Activated CD8-positive, alpha-beta memory T cell treated with anti-CD3 and anti-CD28 coated beads, Interleukin-2, amount 10 ng/mL, durations not matched to agents 7 days and 5 days (primary cell): ENCODE measurements around the gene TOP1. TPM values are rescaled to one million over a fixed set of nuclear protein-coding genes. Genes with fewer than 3 reads are reported as not detected.
"Not testable (repeated sequence)": the region's sequence is repeated elsewhere in the genome, so short reads cannot be mapped to it uniquely, and the experiment has no call there.

Experiments used
- ATAC-seq: fragments of 150-1000 bp; cut with Tn5 transposase; one replicate; pipeline ENCODE4 v1.10.0; 2021; ENCODE audit warnings: moderate library complexity
- CTCF ChIA-PET: fragments of 350-600 bp; sonication (Branson Sonifier 250); formaldehyde crosslinking; loops from one replicate; lab custom pipeline; 2021; ENCODE audit warnings: antibody characterized with exemption; lab: Charles Lee
- DNase-seq: peaks from one replicate; pipeline ENCODE4 v3.0.0-alpha.2; 2020
- H3K27ac Mint-ChIP-seq: one replicate; pipeline ENCODE4 v1.8.0; 2021; ENCODE audit warnings: mild to moderate bottlenecking, mixed read lengths
- H3K27me3 Mint-ChIP-seq: one replicate; pipeline ENCODE4 v1.8.0; 2021; ENCODE audit warnings: mixed read lengths
- H3K36me3 Mint-ChIP-seq: one replicate; pipeline ENCODE4 v1.8.0; 2021; ENCODE audit warnings: mild to moderate bottlenecking, mixed read lengths
- H3K4me1 Mint-ChIP-seq: one replicate; pipeline ENCODE4 v1.8.0; 2021; ENCODE audit warnings: mixed read lengths
- H3K4me3 Mint-ChIP-seq: one replicate; pipeline ENCODE4 v1.8.0; 2021; ENCODE audit warnings: mild to moderate bottlenecking, moderate library complexity, mixed read lengths
- H3K9me3 Mint-ChIP-seq: one replicate; pipeline ENCODE4 v1.8.0; 2022; ENCODE audit warnings: low read depth, mixed read lengths
- total RNA-seq, 2 experiments: library from RNA; stranded (reverse); gene quantifications; one replicate each; pipeline ENCODE4 v1.2.3, GENCODE V29; 2021

The TOP1 gene
- total RNA-seq, 2 experiments from 2014 or later, result 73.1 to 89.0 TPM

DNA sequence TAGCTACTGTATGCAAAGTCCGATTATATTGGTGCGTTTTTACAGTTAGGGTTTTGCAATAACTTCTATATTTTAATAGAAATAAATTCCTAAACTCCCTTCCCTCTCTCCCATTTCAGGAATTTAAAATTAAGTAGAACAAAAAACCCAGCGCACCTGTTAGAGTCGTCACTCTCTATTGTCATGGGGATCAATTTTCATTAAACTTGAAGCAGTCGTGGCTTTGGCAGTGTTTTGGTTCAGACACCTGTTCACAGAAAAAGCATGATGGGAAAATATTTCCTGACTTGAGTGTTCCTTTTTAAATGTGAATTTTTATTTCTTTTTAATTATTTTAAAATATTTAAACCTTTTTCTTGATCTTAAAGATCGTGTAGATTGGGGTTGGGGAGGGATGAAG, 95.0 kb downstream of the TOP1 start:
- DNase-seq, result no peak
- CTCF ChIA-PET, result interaction anchor here (4.7 kb wide), 1 partner anchor 11 kb away, joined by 36 read pairs; no protein-coding TSS in a partner anchor
- Mint-ChIP-seq H3K4me1 (peaks cover 14% of the 10 kb centered on the region), H3K36me3 (peaks cover 59% of the 10 kb centered on the region), H3K27ac (no peak overlapping the region), H3K4me3 (no peak overlapping the region), H3K9me3 (no peaks in the 10 kb centered on the region), H3K27me3 (no peaks in the 10 kb centered on the region)
- no peak for ATAC-seq

DNA sequence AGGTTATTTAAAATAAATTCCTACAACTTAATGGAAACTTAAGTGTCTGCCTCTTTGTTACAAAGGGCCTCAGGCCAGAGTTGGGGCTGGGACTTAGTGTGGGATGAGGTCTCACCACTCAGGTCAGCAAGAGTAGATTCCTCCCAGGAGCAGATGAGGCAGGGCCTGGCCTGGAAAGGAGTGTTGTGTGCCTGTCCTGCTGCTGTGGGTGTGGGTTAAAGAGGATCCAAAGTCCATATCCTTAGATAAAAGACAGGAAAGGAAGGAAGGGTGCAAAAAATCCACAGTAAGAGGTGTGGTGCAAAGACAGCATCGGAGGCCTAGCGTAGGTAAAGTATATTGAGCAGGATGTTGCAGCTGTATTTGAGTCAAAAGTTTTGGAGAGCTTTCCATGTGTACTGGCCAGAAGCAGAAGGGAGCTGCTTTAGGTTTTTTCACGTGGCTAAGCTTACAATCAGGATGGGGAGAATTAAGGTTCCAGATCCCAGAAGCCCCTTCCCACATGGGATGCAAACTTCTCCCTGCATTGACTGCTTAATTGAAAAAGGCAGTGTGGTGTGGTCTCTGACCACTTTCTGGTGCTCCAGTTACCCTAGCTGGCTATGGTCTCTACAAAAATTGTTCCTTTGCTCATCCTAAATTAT, 96.0 kb downstream of the TOP1 start:
- CTCF ChIA-PET, result interaction anchor here (3.1 kb wide), 1 partner anchor 11 kb away, joined by 14 read pairs; no protein-coding TSS in a partner anchor
- Mint-ChIP-seq H3K27me3 (no peaks in the 10 kb centered on the region), H3K4me3 (no peak overlapping the region), H3K36me3 (peaks cover 58% of the 10 kb centered on the region), H3K4me1 (peaks cover 12% of the 10 kb centered on the region), H3K9me3 (no peaks in the 10 kb centered on the region), H3K27ac (no peak overlapping the region)
- no peak for ATAC-seq
- no peak for DNase-seq

DNA sequence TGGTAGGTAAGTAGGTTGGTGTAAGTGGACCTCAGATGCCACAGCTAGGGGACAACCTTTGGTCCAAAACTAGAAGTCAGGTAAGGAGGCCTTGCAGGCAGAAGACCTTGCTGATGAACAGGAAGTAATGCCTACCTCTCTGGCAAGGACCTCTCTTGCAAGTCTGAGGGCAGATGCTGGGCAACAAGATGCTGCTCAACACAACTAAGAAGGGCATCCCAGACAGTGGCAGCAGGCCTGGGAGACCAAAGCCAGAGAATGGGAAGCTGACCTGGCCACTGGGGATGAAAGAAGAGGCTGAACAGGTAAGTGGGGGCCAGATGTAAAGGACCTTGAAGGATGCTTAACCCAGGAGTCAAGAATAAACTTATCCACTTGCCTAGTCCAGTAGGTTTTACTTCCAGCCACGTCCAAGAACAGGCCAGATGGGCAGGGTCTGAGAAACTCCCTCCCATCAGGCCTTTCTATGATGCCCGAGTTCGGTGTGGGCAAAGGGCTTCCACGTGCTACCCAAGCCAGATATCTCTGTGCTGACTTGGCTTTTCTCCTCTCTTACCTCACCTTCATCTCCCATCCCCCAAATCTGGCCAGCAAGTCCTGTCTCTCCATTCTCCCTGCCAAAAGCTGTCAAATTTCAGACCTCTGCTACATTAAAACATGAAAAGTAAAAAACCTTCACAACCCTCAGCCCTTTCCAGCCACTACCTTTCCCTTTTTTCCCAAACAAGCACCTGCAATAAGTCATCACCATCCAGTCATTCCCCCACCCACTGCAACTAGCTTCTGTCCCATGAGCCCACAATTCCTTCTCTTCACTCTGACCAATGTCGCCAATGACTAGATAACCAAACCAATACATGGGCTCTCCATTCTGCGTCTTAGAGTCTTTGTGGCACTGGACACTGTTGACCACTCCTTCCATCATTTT, 97.2 kb downstream of the TOP1 start:
- H3K27ac Mint-ChIP-seq, result no peak overlapping the region
- CTCF ChIA-PET, result interaction anchor here (0.6 to 3.1 kb wide), 4 partner anchors 9 to 135 kb away, joined by 3 to 14 read pairs (median 4); no protein-coding TSS in a partner anchor
- H3K4me3 Mint-ChIP-seq, result no peak overlapping the region
- H3K27me3 Mint-ChIP-seq, result no peaks in the 10 kb centered on the region
- DNase-seq (no peak), ATAC-seq (no peak)
- peaks cover 55% of the 10 kb centered on the region for H3K36me3 Mint-ChIP-seq
- H3K4me1 Mint-ChIP-seq, result peaks cover 11% of the 10 kb centered on the region
- no peaks in the 10 kb centered on the region for H3K9me3 Mint-ChIP-seq

DNA sequence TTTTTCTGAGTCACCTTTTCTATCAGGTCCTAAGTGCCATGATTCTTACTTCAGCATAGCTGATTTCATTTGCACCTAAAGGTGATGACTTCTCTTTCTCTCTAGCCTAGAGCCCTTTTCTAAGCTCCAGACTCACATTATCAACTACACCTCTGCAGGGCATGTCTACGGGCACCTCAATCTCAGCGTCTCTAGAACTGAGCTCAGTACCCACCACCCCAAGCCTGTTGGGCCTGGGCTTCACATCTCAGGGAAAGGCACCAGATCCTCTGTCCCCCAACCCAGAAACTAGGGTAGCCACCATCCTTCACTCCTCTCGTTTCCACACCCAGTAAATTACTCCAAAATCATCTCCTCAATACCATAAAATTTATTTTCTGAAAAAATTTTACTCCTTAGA, 98.1 kb downstream of the TOP1 start:
- CTCF ChIA-PET, result interaction anchor here (1.4 to 3.1 kb wide), 3 partner anchors 9 to 135 kb away, joined by 3 to 14 read pairs (median 4); no protein-coding TSS in a partner anchor
- no peak for DNase-seq
- H3K27ac Mint-ChIP-seq, result no peak overlapping the region
- H3K36me3 Mint-ChIP-seq, result peaks cover 49% of the 10 kb centered on the region
- ATAC-seq, result no peak
- H3K4me3 Mint-ChIP-seq, result no peak overlapping the region
- H3K27me3 Mint-ChIP-seq, result no peaks in the 10 kb centered on the region
- peaks cover 7% of the 10 kb centered on the region for H3K4me1 Mint-ChIP-seq
- no peaks in the 10 kb centered on the region for H3K9me3 Mint-ChIP-seq

DNA sequence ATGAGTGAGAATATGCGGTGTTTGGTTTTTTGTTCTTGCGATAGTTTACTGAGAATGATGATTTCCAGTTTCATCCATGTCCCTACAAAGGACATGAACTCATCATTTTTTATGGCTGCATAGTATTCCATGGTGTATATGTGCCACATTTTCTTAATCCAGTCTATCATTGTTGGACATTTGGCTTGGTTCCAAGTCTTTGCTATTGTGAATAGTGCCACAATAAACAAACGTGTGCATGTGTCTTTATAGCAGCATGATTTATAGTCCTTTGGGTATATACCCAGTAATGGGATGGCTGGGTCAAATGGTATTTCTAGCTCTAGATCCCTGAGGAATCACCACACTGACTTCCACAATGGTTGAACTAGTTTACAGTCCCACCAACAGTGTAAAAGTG, 99.7 kb downstream of the TOP1 start:
- H3K36me3 Mint-ChIP-seq, result peaks cover 37% of the 10 kb centered on the region
- CTCF ChIA-PET, result interaction anchor here (0.7 to 1.2 kb wide), 2 partner anchors 8 to 33 kb away, joined by 3 read pairs; no protein-coding TSS in a partner anchor
- H3K4me1 Mint-ChIP-seq, ATAC-seq, DNase-seq, H3K27me3 Mint-ChIP-seq, H3K9me3 Mint-ChIP-seq, H3K4me3 Mint-ChIP-seq, H3K27ac Mint-ChIP-seq: not testable (repeated sequence)

DNA sequence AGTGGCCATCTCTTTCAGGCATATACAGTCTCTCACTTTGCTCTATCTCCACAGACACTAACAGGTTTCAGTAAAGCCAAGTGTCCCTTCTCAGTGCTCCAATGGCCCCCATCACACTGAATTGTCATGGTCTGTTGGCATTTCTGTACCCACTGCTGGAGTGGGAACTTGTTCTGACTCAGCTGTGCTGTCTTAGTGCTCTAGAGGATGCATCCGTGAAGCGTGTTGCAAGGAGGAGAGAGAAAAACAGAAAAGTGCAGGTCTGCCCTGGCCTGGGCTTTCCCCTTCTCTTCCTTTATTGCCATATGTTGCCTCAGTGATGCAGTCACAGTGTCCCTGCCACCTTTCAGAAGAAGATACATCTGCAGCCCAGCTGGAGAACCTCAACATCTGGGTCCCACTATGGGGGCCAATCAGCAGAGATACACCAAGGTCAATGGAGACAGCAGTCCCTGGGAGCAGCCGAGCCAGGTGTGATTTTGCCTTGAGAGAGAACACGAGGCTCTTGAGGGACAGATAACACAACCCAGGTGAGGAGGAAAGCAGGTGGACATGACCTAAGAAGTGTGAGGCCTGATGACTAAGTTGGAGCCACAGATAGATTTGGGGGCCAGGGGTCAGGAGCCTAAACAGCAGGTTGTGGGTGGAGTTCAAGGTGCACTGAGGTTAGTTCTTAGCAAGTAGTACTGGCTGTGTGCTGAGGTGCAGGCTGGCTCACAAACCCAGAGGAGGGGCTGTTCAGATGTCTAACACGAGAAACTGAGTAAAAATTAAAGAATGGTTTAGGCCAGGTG, 103.2 kb downstream of the TOP1 start:
- Mint-ChIP-seq H3K4me3 (no peak overlapping the region), H3K4me1 (peaks cover 30% of the 10 kb centered on the region), H3K9me3 (no peaks in the 10 kb centered on the region), H3K27ac (no peak overlapping the region), H3K36me3 (peaks cover 15% of the 10 kb centered on the region), H3K27me3 (no peaks in the 10 kb centered on the region)
- ATAC-seq (no peak), DNase-seq (peak; percentile 35)
- CTCF ChIA-PET, result interaction anchor here (4.6 to 6.4 kb wide), 4 partner anchors 11 to 208 kb away, joined by 36 to 114 read pairs (median 98); partner anchors contain the start of gene LPIN3

DNA sequence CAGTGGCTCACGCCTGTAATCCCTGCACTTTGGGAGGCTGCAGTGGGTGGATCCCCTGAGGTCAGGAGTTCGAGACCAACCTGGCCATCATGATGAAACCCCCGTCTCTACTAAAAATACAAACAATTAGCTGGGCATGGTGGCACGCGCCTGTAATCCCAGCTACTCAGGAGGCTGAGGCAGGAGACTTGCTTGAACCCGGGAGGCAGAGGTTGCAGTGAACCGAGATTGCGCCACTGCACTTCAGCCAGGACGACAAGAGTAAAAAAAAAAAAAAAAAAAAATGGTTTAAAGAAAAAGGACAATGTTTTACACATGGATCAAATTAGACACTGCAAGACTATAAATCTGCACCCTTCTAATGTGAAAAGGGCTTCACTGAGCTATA, 103.8 kb downstream of the TOP1 start:
- H3K27ac Mint-ChIP-seq, result not testable (repeated sequence)

DNA sequence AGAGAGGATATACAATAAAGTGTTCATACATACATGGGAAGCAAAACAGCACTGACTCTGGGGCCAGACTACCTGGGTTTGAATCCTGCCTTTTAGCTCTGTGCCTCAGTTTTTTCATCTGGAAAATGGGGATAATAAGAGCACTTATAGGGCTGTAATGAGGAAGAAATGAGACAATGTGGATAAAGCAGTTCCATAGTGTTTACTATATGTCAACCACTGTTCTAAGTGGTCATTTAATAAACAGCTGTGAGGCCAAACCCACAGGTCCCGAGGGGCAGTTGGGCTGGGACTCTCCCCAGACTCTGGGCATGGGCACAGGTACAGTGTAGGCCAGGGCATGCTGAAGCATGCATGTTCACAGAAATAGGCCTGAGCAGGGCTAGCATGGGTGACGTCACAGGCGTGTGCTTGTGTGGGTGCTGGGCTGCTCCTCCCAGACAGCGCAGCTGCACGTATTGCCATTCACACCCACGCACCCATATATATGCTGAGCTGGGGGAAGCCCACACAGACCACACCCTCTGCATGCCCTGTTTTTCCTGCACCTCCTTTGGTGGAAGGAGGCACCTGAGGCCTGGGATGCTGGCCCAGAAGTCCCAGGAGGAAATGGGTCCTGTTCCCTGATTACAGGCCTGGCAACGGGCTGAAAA, 105.2 kb downstream of the TOP1 start:
- H3K27me3 Mint-ChIP-seq, result no peaks in the 10 kb centered on the region
- no peaks in the 10 kb centered on the region for H3K9me3 Mint-ChIP-seq
- no peak for ATAC-seq
- peak overlapping the region; percentile 12 for H3K27ac Mint-ChIP-seq
- CTCF ChIA-PET, result interaction anchor here (1.1 to 6.8 kb wide), 20 partner anchors 12 to 284 kb away, joined by 3 to 114 read pairs (median 12); partner anchors contain the start of gene LPIN3
- H3K4me3 Mint-ChIP-seq, result no peak overlapping the region
- DNase-seq, result peak; percentile 54
- H3K4me1 Mint-ChIP-seq, result peaks cover 32% of the 10 kb centered on the region
- H3K36me3 Mint-ChIP-seq, result peaks cover 7% of the 10 kb centered on the region

More for the DNA sequence above, 103.8 kb downstream of the TOP1 start:
- not testable (repeated sequence) for H3K4me3 Mint-ChIP-seq, ATAC-seq, H3K27me3 Mint-ChIP-seq, H3K9me3 Mint-ChIP-seq, DNase-seq
- H3K4me1 Mint-ChIP-seq, result peaks cover 30% of the 10 kb centered on the region
- CTCF ChIA-PET, result interaction anchor here (0.7 to 6.4 kb wide), 6 partner anchors 11 to 207 kb away, joined by 3 to 114 read pairs (median 65); partner anchors contain the start of gene LPIN3
- H3K36me3 Mint-ChIP-seq, result peaks cover 11% of the 10 kb centered on the region

DNA sequence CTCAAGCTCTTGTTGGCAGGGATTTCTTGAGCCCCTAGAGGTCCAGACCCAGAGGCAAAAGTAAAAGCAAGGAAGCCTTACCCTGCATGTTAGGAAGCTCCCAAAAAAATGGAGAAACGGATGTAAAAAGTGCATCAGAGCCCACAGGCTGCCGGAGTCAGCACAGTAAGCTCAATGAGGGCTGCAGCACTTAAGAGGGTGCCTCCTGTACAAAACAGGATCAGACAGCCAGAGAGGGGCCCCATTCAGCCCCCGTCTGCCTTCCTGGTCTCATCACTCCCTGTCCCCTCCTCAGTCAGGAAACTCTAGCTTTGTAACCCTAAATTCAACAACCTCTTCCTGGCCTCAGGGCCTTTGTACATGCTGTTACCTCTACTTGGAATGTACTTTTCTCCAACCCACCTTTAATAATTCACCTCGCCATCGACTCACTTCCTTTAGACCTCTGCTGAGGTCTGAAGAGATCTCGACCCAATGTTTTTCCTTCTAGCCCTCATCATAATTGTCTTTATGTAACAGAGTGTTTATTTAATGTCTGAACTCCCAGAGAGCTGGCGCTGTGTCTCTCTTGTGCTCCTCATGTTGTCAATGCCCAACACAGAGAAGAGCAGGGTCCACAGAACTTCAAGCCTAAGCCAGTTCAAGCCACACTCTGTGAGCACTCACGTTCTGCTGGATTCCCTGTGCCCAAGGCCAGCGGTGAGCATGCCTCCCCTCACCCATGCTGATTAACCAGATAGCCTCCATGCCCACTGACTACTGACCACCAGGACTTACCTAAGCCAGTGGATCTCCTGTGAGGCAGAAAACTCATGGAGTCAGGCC, 106.0 kb downstream of the TOP1 start:
- Mint-ChIP-seq H3K36me3 (peaks cover 10% of the 10 kb centered on the region), H3K27ac (no peak overlapping the region), H3K4me3 (no peak overlapping the region)

DNA sequence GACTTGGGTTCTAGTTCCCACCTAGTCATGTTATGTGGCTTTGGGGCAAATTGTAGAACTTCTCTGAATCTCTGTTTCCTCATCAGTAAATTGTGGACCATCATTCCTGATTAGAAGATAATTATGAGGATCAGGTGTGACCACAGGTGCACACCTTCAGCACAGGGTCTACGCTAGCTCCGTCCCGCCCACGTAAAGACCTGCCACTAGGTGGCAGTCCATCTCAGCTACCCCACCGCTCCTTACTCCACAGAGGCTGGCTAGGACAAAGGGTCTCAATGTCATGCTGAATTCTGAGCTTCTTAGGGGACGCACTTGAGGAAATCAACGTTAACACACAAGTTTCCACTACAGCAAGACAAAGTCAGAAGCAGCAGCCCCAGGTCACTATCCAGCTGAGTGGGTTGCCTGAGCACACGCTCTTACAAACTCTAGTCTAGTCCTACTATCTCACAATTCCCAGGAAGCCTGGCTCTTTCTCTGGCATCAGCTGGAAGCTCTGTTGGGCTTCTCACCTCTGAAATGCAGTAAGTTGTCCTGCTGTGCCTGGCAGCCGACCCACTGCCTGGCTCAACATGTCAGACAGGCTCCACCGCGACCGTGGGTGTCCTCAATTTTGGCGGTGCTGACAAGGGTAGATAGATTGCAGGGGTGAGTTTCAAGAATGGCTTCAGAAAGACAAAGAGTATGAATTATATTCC, 106.7 kb downstream of the TOP1 start:
- Mint-ChIP-seq H3K4me3 (peak overlapping the region; percentile 91), H3K4me1 (peaks cover 42% of the 10 kb centered on the region), H3K9me3 (no peaks in the 10 kb centered on the region), H3K36me3 (peaks cover 15% of the 10 kb centered on the region), H3K27ac (no peak overlapping the region), H3K27me3 (no peaks in the 10 kb centered on the region)
- CTCF ChIA-PET, result interaction anchor here (0.6 to 6.8 kb wide), 48 partner anchors 10 to 558 kb away, joined by 3 to 114 read pairs (median 5); partner anchors contain the start of genes LPIN3 and TOP1
- DNase-seq, result peak; percentile 78
- ATAC-seq, result no peak

More for the DNA sequence above, 106.0 kb downstream of the TOP1 start:
- no peaks in the 10 kb centered on the region for H3K9me3 Mint-ChIP-seq
- H3K4me1 Mint-ChIP-seq, result peaks cover 35% of the 10 kb centered on the region
- CTCF ChIA-PET, result interaction anchor here (0.8 to 6.8 kb wide), 46 partner anchors 9 to 559 kb away, joined by 3 to 114 read pairs (median 4); partner anchors contain the start of genes LPIN3 and TOP1
- ATAC-seq (no peak), DNase-seq (no peak)
- no peaks in the 10 kb centered on the region for H3K27me3 Mint-ChIP-seq
